Stimulated activated CD8-positive, alpha-beta memory T cell treated with anti-CD3 and anti-CD28 coated beads, Interleukin-7, amount 100 ng/mL, for 48 hours (primary cell): Measurements from ENCODE around the gene FGF14.
"Not testable (repeated sequence)": the region's sequence is repeated elsewhere in the genome, so short reads cannot be mapped to it uniquely, and the experiment has no call there.

Source experiments
- DNase-seq, 2 donors: peaks; one replicate each; pipeline ENCODE4 v3.0.0-alpha.2; 2020; ENCODE audit warnings: low read depth in 1 of 2; ENCODE audit errors: extremely low read depth in 1 of 2

Gene FGF14

DNA sequence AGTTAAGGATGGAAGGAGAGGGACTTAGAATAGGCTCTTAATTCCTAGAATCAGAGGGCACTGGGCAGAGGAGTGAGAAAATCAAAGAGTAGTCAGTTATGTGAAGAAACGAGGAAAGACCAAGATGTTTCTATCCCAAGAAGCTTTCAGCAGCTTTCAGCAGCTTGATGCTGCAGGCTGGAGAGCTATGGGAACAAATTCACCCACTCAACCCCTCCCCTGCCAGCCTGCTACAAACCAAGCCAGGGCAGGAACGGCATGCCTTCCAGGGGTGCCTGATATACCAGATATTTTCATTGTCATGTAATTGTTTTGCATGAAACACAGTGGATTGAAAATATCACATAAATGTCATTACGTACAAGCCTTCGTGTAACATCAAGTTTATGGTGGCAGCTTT lies 262.2 kb downstream of the FGF14 start:
- no peak for DNase-seq

DNA sequence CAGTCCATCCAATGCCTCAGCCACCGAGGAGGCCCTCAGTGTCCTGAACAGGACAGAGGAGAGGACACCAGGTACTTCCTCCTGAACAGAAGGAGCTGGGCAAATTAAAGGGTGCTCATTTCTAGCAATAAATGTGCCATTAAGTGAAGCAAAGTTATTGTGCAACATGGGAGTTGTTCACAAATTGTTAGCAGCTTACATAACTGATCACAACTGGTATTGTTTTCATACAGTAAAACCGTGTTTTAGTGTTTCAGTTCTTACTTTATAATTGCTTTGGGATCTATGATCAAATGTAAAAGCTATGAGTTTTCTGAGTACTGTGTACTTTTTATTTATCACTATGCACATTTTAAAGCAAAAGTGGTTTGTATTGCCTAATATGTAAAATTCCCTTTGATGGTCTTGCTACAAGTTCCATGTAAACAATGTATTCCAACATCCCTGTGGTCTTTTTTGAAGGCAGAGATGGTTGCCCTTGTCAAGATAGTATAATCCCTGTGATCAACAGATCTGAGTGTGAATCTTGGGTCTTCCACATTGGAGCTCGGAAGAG lies 263.1 kb downstream of the FGF14 start:
- no peak for DNase-seq

DNA sequence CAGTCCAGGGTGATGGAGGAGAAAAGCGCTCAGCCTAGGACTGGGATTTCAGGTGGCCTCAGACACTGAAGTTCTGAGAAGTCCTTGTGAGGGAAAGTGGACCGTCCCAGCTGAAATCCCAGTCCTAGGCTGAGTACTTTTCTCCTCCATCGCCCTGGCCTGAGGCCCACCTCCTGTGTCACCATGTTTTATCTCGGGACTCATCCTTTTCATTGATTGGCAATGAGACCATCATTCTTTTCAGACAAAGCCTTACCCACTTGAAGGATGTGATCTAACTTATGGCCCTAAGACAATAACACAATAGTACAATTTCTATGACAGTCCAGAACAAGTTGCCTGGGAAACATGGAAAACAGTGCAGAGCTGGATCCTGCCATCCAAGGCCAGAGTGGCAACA lies 263.9 kb downstream of the FGF14 start:
- DNase-seq = not testable (repeated sequence)

DNA sequence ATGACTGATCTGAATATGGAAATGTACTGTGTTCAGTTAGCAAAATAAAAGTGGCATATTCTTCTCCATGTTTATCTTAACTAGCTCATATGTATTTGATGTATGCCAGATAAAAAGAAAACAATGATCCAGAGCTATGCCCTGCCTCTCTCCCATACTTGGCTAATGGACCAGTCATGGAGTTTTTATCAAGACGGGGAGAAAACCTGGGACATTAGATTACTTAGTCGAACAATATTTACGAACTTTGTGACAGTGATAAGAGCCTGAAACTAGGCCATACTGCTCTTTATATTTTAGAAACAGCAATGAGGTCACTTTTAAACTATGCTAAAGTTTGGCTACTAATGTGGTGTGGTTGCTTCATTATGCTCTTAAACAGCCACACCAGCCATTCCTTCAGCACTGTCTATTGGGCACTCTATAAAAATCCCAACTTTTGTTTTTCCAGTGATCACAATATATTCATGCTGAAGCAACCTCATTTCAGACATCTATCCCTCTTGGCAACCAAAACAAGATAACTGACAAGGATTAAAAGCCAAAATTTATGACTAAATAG lies 265.0 kb downstream of the FGF14 start:
- no peak for DNase-seq

DNA sequence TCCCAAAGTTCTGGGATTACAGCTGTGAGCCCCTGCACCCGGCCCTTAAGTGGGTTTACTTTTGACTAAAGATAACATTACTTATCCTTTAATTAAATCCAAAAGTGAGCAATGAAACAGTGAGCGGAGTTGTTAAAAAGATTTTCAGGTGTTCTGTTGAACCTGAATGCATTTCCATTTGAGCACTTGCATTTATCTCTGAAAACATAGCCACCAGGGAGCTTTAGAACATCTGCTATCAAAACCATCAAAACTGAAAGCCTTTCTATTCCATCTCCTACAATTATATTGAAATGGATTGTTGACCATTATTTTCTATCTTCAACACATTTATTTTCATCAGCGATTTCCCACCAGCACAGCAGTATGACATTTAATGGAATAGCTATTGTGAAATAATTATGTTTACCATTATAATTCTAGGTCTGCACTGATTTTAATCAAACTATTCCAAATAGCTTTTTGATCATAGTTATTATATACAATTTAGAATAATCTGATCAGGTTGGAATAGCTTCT lies 269.0 kb downstream of the FGF14 start:
- DNase-seq = no peak

DNA sequence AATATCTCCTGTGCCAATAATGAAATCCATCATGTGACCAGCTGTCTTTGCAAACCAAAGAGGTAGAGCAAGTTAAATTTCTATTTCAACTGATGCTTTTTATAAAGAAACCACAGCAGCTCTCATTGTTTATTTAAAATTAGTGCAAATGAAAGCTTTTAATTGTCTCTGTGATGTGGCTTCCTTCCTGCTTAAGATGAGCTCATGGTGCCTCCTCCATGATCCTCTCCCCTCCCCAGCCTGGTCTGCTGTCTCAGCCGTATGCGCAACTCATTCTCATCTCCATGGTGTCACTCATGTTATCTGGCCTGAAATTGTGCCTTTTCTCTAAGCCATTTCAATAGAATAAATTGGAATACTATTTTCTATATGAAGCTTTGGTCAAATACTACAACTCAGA lies 270.6 kb downstream of the FGF14 start:
- no peak for DNase-seq

DNA sequence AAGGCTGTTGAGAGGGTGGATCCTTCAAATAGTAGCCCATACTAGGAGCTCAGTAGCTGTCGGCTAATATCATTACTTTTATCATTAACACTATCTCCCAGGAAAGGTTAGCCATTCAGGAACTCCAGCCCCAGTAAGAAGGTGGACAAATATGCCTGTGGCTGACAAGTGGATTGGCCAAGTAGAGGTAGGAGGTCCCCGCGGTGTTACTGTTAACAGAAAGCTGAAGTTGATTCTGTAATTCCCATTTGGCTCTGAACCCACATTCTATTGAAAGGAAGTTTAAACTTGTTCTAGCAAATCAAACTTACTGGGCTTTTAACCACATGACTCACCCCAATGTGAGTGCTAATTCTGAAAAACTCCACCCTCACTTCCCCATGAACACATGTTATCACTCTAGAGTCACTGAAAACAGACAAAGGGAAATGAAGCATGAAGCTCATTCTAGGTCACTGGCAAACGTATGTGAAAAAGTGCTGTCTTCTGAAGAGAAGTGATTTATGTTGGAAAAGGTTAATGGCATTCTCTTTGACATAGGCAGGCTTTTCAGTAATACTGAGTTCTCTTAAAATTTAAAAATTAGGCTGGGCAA lies 273.5 kb downstream of the FGF14 start:
- DNase-seq = no peak

DNA sequence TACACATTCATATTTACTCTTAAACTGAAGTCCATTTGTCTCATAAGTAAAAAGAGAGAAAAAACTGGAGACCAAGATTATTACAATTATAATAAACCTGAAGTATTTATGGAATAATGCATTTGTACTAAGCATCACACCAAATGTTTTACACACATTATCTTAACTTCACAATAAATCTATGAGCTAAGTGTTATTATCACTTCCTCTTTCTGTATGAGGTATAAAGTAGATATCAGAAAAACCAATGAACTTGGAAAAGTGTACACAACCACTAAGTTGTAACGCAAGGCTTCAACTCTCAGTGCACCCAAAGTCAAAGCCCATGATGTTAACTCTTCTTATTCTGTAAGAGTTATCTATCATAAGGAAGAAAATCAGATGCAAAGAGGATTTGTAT lies 274.7 kb downstream of the FGF14 start:
- DNase-seq = no peak

DNA sequence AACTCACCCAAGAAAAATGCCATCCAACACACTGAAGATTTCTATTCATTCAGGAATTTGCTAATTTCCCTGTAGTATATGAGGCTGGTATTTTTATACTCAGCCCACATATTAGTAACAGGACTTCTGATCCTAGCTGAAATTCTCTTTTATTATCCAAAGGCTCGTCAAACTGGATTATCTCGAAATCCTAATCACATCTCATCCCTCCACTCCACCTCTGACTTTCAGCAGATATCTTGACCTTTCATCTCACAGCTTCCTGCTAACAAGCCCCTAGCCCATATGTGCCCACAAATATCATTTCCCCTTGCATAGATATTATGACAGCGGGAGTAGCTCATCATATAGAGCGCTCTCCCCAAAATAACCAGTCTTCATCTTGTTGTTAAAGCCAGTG lies 279.7 kb downstream of the FGF14 start:
- DNase-seq = no peak

DNA sequence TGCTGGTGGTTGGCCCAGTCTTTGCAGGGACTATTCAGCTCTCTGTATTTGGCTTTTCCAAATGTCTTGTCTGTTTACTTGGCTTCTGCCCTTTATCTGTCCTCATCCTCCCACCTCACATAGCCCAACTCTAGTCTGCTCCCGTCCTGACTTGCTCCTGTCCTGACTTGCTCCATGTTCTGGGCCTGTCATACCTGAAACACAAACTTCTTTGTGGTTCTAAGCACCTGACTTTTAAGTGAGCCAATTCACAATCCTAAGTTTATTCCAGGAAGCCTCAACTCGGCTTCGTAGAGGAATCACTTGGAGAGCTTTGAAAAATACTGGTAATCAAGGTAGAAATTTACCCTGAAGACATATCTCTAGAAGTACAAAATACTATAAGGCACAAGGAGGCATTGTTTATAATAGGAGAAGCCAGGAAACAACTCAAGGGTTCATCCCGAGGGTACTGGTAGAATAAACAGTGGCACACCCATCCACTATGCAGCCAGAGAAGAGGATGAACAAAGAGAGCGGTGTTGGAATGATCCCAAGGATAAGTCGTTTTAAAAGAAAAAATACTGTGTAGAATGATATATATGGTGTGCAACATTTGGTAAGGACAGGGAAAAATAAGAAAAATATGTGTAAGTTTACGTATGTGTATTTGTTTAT lies 284.5 kb downstream of the FGF14 start:
- DNase-seq = no peak

DNA sequence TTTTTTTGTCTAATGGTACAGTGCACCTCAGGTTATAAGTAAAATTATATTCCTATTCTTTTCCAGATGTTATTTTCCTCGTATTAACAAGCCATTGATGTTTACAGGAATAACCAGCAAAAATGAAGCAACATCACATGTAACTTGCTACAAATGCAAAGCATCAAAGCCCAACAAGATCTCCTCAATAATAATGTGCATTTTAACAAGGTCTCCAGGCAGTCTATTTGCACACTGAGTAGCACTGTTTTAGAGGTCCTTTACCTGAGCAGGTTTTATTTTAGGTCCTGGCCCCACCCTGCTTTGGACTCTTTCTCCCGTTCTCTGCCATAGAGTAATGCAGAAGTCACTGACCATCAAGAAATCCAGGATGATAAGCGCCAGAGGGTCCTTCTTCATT lies 298.4 kb downstream of the FGF14 start:
- no peak for DNase-seq

DNA sequence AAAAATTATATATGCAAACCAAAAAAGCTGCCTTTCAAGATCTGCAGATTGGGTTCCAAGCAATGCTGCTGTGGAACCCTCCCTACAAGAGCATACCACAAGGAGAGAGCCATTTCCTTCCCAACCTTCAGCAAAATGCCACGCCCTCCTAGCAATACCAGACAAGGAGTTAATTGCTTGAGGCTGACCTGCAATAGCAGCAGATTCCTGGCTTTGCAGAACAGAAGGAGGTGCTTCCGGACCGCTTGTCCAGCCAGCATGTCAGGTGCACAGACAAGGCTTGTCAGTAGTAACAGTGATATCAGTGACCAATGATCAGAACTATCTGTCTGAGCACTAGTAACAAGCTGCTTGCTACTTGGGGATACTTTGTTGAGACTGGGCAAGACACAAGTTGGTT lies 301.6 kb downstream of the FGF14 start:
- no peak for DNase-seq

DNA sequence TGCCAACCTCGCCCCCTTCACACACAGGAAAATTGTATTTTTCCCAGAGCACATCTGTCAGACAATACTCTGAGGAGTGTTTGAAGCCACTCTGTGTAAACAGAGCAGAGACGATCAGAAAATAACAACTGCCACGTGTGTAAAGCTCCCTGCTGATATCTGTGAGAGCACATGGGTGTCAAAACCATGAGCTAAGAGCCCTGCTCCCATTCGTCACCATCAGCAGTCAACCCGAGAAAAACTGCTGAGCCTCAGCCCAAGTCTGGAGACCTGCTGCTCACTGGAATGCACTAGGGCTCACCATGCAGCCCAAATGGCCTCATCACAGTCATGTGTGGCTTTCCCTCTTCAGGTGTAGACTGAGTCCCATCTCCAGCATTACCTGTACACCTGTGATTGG lies 304.1 kb downstream of the FGF14 start:
- no peak for DNase-seq

DNA sequence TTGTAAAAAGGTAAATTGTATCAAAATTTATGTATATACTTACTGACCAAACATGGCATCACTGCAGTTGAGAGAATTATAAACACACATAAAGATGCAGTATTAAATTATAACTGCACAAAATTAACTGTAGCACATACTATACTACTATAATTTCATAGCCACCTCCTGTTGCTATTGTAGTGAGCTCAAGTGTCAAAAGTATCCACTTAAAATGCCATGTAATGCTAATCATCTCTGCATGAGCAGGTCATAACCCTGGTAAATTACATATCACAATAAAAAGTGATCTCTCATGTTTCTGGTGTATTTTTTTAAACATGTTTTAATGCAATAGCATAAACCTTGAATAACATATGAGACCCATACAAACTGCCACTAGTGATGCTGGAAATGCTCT lies 308.6 kb downstream of the FGF14 start:
- DNase-seq = not testable (repeated sequence)

DNA sequence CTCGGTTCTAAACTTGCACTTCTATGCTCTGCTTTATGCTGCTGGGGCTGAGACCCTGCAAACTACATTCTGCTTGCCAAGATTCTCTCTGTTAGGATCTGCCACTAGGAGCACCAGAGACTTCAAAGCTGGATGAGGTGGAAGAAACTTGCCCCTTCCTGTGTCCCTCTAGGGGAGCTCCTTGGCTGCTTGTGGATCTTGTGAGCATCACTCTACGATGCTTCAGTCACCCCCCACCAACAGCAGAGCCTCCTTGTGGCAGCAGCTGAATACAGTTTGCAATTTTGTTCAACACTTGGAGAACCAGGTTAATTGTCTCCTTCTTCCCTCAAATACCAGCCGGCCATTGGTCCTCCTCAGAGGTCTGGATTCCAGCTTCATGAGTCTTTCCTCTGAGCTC lies 310.6 kb downstream of the FGF14 start:
- no peak for DNase-seq

DNA sequence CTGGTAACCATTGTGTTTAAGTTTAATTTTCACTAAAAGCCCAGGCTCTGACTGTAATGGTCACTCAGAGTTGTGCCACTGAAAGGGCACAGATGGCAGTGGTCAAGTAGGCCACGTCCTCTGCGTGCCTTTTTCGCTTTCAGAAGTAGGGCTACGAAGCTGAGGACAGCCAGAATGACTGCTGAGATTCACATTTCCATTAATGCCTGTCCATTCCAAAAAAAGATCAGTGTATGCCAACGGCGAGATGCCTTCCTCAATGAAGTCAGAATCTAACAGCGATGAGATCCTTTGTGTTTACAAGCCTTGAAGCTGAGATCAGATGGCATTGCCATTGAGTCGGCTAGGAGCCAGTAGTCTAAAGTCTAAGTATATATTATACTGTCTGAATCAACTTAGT lies 311.3 kb downstream of the FGF14 start:
- DNase-seq = no peak

DNA sequence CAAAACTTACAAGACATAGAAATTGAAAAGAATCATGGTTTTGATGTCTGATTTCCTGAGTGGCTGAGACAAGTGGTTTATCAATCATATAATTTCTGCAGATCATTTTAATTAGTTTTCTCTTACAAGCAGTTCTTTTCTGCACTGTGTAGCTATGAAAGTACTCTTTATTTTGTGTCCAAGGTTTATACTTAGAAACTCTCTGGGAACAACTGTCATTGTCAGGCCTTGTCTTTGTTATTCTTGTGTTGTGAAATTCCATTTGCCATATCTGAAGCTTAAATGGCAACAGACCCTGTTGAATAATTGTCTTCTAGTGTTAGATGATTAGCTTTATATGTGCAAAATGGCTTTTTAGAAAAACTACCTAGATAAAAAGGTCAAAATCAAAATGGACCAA lies 312.1 kb downstream of the FGF14 start:
- no peak for DNase-seq

DNA sequence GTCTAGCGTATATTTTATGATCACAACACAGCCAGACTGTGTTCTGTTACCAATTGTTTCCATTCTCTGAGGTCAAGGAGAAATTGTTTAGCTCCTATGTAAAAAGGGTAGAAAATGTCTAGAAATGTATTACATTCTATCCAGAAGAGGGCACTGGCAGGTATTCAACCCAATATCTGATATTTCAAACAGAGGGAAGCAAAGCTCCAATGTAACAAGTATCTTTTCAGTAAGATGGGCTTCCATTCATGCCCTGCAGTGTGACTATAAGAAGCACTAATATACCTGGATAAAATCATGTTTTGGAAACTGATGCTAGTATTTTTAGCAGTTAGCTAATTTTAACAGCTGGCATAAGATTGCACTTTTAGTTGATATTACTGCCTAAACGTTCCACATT lies 312.7 kb downstream of the FGF14 start:
- DNase-seq = no peak

DNA sequence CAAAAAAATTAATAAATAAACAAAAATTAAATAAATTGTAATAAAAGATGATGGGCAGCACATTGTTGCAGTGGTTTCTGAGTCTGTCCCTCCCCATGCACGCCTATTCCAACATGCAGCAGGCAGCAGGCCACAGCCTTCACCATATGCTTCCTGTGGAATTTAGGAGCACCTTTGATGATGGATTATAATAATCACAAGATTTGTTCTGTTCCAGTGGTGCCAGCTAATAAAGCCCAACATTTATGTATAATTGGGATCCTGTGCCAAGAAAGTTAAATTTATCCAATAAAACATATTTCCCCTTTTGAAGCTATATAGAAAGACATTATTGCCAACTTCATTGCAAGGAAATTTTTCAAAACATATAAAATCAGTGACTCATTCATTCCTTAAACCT lies 328.6 kb downstream of the FGF14 start:
- DNase-seq = no peak

DNA sequence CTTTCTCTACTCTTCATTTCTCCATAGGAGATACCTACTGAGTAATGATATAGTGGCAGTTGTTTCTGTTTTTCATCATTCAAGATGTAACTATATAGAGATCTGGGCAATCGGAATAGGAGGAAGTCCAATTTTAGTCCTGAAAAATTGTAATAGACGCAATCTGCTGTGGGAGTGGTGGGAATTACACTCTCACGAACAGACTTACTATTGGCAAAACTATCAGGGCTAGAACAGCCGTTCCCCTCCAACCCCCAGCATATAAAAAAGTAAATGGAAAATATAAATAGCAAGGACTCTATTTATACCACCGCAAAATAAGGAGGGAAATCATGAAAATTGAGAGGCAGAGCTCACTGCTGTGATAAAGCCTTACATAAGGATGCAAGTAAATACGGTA lies 330.1 kb downstream of the FGF14 start:
- no peak for DNase-seq

DNA sequence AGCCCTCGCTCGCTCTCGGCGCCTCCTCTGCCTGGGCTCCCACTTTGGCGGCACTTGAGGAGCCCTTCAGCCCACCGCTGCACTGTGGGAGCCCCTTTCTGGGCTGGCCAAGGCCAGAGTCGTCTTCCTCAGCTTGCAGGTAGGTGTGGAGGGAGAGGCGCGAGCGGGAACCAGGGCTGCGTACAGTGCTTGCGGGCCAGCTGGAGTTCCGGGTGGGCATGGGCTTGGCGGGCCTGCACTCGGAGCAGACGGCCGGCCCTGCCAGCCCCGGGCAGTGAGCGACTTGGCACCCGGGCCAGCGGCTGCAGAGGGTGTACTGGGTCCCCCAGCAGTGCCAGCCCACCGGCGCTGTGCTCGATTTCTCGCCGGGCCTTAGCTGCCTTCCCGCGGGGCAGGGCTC lies 333.5 kb downstream of the FGF14 start:
- DNase-seq = not testable (repeated sequence)

DNA sequence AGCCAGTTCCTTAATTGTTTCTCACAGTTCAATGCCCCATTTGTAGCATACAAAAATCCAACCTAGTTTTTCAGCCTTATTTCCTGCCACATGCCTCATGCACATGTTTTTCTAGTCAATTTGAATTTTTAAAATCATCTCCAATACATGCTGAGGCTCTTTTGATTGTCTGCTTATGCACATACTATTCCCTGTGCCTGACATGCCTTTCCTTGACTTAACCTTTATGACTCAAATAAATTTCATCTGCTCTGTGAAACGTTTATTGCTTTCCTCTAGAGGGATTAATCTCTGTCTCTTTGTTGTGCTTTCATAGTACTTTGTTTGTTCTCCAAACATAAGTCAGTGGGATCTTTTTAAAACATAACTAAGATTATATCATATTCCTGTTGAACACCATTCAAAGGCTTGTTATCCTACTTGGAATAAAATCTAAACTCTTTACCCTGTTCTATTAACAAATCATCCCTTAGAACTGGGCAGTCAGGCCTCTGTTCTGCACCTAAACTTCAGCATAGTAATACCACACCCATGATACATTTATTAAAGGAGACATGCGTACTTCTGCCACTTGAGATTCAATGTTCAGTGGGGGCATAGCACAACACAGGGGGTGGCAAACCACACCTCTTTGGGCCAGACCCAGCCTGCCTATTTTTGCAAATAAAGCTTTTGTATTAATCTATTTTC lies 346.6 kb downstream of the FGF14 start:
- no peak for DNase-seq
